Measurements from ENCODE around the gene BMI1. TPM values are rescaled to one million over a fixed set of nuclear protein-coding genes. Genes with fewer than 3 reads are reported as not detected.
A peak's percentile ranks its signal among the peaks of the same experiment; 100 is the strongest.
"Not testable (repeated sequence)": the region's sequence is repeated elsewhere in the genome, so short reads cannot be mapped to it uniquely, and the experiment has no call there.

Gene BMI1
- total and polyA plus RNA-seq, 7 donors: 16.3 to 123 (median 58.9) TPM

DNA sequence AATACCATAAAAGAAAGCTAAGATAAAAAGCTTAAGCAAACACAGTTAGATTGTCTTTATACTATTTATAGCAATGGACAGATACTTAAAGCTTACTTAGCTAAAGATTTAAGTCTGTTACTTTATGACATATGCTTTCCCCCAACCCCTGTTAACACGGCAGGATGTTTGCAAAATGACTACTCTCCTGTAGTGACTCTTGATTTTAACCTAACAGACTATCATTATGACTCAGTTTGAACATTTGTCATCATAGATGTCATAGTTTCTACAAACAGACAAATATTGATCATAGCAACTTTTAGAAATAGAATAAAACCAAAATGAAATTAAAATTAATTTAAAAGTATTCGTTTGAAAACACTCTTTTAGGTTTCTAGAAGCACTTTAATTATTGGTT lies 12.5 kb upstream of the BMI1 start:
- no peak overlapping the region for H3K4me3 ChIP-seq
- H3K4me1 ChIP-seq: no peaks in the 10 kb centered on the region
- H3K36me3 ChIP-seq: no peaks in the 10 kb centered on the region
- H3K27me3 ChIP-seq: no peaks in the 10 kb centered on the region
- 38 to 64% methylated on average over 2 of the region's 2 CpGs for WGBS, 2 donors
- TF ChIP-seq POLR2A (IDR thresholded peaks at IDR 0.05) (no peak), POLR2AphosphoS5 (IDR thresholded peaks at IDR 0.05) (no peak), EP300 (IDR thresholded peaks at IDR 0.05) (no peak)
- TF ChIP-seq, protein P1, sequence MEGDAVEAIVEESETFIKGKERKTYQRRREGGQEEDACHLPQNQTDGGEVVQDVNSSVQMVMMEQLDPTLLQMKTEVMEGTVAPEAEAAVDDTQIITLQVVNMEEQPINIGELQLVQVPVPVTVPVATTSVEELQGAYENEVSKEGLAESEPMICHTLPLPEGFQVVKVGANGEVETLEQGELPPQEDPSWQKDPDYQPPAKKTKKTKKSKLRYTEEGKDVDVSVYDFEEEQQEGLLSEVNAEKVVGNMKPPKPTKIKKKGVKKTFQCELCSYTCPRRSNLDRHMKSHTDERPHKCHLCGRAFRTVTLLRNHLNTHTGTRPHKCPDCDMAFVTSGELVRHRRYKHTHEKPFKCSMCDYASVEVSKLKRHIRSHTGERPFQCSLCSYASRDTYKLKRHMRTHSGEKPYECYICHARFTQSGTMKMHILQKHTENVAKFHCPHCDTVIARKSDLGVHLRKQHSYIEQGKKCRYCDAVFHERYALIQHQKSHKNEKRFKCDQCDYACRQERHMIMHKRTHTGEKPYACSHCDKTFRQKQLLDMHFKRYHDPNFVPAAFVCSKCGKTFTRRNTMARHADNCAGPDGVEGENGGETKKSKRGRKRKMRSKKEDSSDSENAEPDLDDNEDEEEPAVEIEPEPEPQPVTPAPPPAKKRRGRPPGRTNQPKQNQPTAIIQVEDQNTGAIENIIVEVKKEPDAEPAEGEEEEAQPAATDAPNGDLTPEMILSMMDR (IDR thresholded peaks at IDR 0.05): no peak
- DNase-seq: no peak
- H3K9me3 ChIP-seq: no peaks in the 10 kb centered on the region
- no peak overlapping the region for H3K27ac ChIP-seq
- intact Hi-C loops (cut with DNase I): no loop called here

GRCh38 chr10:22309180-22310000 lies 11.5 kb upstream of the BMI1 start:
- TF ChIP-seq POLR2AphosphoS5 (IDR thresholded peaks at IDR 0.05) (no peak), POLR2A (IDR thresholded peaks at IDR 0.05) (no peak), EP300 (IDR thresholded peaks at IDR 0.05) (no peak)
- TF ChIP-seq, protein P1 (IDR thresholded peaks at IDR 0.05): no peak
- WGBS, 2 donors: 94% methylated on average over 4 of the region's 4 CpGs
- no peak overlapping the region for H3K27ac ChIP-seq

DNA sequence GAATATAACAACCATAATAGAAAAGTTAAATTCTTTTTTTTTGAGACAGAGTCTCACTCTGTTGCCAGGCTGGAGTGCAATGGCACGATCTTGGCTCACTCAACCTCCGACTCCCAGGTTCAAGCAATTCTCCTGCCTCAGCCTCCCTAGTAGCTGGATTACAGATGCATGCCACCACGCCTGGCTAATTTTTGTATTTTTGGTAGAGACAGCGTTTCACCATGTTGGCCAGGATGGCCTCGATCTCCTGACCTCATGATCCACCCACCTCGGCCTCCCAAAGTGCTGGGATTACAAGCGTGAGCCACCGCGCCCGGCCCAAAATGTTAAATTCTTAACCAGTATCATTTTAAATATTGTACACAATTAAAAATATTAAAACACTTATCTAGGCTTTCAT lies 10.9 kb upstream of the BMI1 start:
- intact Hi-C loops (cut with DNase I); H3K36me3 ChIP-seq; H3K27me3 ChIP-seq; H3K4me3 ChIP-seq; H3K4me1 ChIP-seq; H3K9me3 ChIP-seq; H3K27ac ChIP-seq; DNase-seq: not testable (repeated sequence)
- WGBS, 2 donors: 95 to 96% methylated on average over 10 of the region's 10 CpGs

More at GRCh38 chr10:22309180-22310000, 11.5 kb upstream of the BMI1 start:
- Histone ChIP-seq H3K27me3 (no peaks in the 10 kb centered on the region), H3K4me3 (no peak overlapping the region), H3K36me3 (no peaks in the 10 kb centered on the region), H3K4me1 (no peaks in the 10 kb centered on the region), H3K9me3 (no peaks in the 10 kb centered on the region)
- DNase-seq: no peak
- intact Hi-C loops (cut with DNase I): no loop called here

GRCh38 chr10:22310928-22311327 lies 10.0 kb upstream of the BMI1 start:
- no peak overlapping the region for H3K27ac ChIP-seq
- TF ChIP-seq POLR2A (IDR thresholded peaks at IDR 0.05): no peak
- no peak for TF ChIP-seq EP300 (IDR thresholded peaks at IDR 0.05)
- TF ChIP-seq POLR2AphosphoS5 (IDR thresholded peaks at IDR 0.05): no peak
- TF ChIP-seq, protein P1 (IDR thresholded peaks at IDR 0.05): no peak
- H3K27me3 ChIP-seq: no peaks in the 10 kb centered on the region
- no peak for DNase-seq
- H3K36me3 ChIP-seq: no peaks in the 10 kb centered on the region
- intact Hi-C loops (cut with DNase I): no loop called here
- no peak overlapping the region for H3K4me3 ChIP-seq
- H3K4me1 ChIP-seq: peaks cover 0 to 8% (median 4%) of the 10 kb centered on the region in 4 donors
- H3K9me3 ChIP-seq: no peaks in the 10 kb centered on the region

DNA sequence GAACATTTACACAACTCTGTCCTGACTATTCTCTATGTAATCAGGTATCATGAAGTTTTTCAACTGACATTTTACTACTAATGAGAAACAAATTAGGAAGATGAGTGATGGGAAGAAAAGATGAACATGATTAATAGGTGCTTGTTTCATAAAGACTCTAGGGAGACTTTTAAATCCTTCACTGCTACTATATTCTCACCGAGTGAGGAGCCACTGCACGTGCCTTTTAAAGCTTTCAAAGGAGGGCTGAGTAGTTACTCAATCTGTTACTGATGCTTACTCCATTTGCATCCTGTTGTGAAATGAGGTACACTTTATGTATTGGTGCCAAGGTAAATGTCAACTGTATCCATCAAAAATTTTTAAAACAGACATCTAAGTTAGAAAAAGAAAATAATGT lies 6.0 kb upstream of the BMI1 start:
- Histone ChIP-seq H3K4me3 (no peak overlapping the region), H3K36me3 (no peaks in the 10 kb centered on the region), H3K27ac (peak overlapping the region in 3 of 4 donors; percentile 94 to 96 (median 96)), H3K27me3 (no peaks in the 10 kb centered on the region), H3K4me1 (peaks cover 0 to 35% (median 20%) of the 10 kb centered on the region in 4 donors), H3K9me3 (no peaks in the 10 kb centered on the region)
- intact Hi-C loops (cut with DNase I): loop anchor here (2.0 to 5.0 kb wide), 3 partner anchors 62 to 672 kb away; partner anchors contain the start of gene DNAJC1
- DNase-seq: no peak
- TF ChIP-seq POLR2A (IDR thresholded peaks at IDR 0.05) (no peak), EP300 (IDR thresholded peaks at IDR 0.05) (no peak), POLR2AphosphoS5 (IDR thresholded peaks at IDR 0.05) (no peak)
- TF ChIP-seq, protein P1 (IDR thresholded peaks at IDR 0.05): no peak
- 66 to 76% methylated on average over 2 of the region's 2 CpGs for whole genome bisulfite sequencing, 2 donors

Data from sigmoid colon (tissue), 7 donors.